ENCODE results near the gene LRMDA. TPM values are rescaled to one million over a fixed set of nuclear protein-coding genes. Genes with fewer than 3 reads are reported as not detected.

The LRMDA gene
- total RNA-seq, 1 experiment from 2014 or later = 0.24 TPM

- Histone ChIP-seq H3K9me3 (replicated peaks) (no peaks in the 10 kb centered on the region), H3K36me3 (no peaks in the 10 kb centered on the region), H3K4me1 (no peaks in the 10 kb centered on the region)
Observed at GRCh38 chr10:75688506-75689300, 257.3 kb downstream of the LRMDA start.

GRCh38 chr10:75693489-75693888 lies 262.1 kb downstream of the LRMDA start:
- H3K4me3 ChIP-seq = no peak overlapping the region
- H3K9me3 ChIP-seq (replicated peaks) = no peaks in the 10 kb centered on the region
- no peak for DNase-seq
- no peaks in the 10 kb centered on the region for H3K36me3 ChIP-seq
- no peaks in the 10 kb centered on the region for H3K4me1 ChIP-seq
- H3K27me3 ChIP-seq = no peaks in the 10 kb centered on the region
- H3K27ac ChIP-seq = no peak overlapping the region

More at GRCh38 chr10:75688506-75689300, 257.3 kb downstream of the LRMDA start:
- no peak overlapping the region for H3K27ac ChIP-seq
- no peak for DNase-seq
- no peaks in the 10 kb centered on the region for H3K27me3 ChIP-seq
- no peak overlapping the region for H3K4me3 ChIP-seq

GRCh38 chr10:75694269-75694668 lies 262.8 kb downstream of the LRMDA start:
- H3K27me3 ChIP-seq = no peaks in the 10 kb centered on the region
- H3K4me3 ChIP-seq = no peak overlapping the region
- no peaks in the 10 kb centered on the region for H3K36me3 ChIP-seq
- no peaks in the 10 kb centered on the region for H3K4me1 ChIP-seq
- DNase-seq = no peak
- no peak overlapping the region for H3K27ac ChIP-seq
- no peaks in the 10 kb centered on the region for H3K9me3 ChIP-seq (replicated peaks)

DNA sequence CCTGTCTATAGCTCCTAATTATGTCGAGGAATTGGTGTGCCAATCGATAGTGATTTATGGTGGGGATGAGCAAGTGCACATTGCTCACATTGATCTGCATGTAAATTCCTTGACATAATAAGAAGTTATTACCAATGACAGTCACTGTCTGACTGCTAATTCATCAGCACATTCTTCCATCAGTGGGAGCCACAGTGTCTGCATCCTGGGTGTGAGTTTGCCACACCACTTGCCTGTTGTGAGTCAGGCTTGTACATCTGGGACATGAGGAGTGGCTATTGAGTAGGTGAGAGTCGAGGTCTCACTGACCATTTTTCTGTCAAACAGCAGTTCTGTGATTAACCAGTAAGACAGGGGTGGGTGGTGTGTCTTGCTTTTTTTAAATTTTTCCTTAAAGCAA lies 263.4 kb downstream of the LRMDA start:
- no peaks in the 10 kb centered on the region for H3K36me3 ChIP-seq
- H3K9me3 ChIP-seq (replicated peaks) = no peaks in the 10 kb centered on the region
- no peak overlapping the region for H3K27ac ChIP-seq
- no peak for DNase-seq
- H3K4me1 ChIP-seq = no peaks in the 10 kb centered on the region
- H3K27me3 ChIP-seq = no peaks in the 10 kb centered on the region
- no peak overlapping the region for H3K4me3 ChIP-seq

GRCh38 chr10:75695994-75696393 lies 264.6 kb downstream of the LRMDA start:
- H3K9me3 ChIP-seq (replicated peaks) = no peaks in the 10 kb centered on the region
- DNase-seq = no peak

GRCh38 chr10:75696536-75696935 lies 265.1 kb downstream of the LRMDA start:
- Histone ChIP-seq H3K36me3 (no peaks in the 10 kb centered on the region), H3K27ac (no peak overlapping the region), H3K27me3 (no peaks in the 10 kb centered on the region), H3K9me3 (replicated peaks) (no peaks in the 10 kb centered on the region), H3K4me1 (no peaks in the 10 kb centered on the region), H3K4me3 (no peak overlapping the region)
- DNase-seq = no peak

More at GRCh38 chr10:75695994-75696393, 264.6 kb downstream of the LRMDA start:
- Histone ChIP-seq H3K4me3 (no peak overlapping the region), H3K27ac (no peak overlapping the region), H3K4me1 (no peaks in the 10 kb centered on the region), H3K27me3 (no peaks in the 10 kb centered on the region), H3K36me3 (no peaks in the 10 kb centered on the region)

- Histone ChIP-seq H3K27ac (no peak overlapping the region), H3K27me3 (no peaks in the 10 kb centered on the region), H3K4me1 (no peaks in the 10 kb centered on the region), H3K4me3 (no peak overlapping the region), H3K9me3 (replicated peaks) (no peaks in the 10 kb centered on the region), H3K36me3 (no peaks in the 10 kb centered on the region)
- no peak for DNase-seq
Observed at GRCh38 chr10:75703191-75703854, 271.9 kb downstream of the LRMDA start.

DNA sequence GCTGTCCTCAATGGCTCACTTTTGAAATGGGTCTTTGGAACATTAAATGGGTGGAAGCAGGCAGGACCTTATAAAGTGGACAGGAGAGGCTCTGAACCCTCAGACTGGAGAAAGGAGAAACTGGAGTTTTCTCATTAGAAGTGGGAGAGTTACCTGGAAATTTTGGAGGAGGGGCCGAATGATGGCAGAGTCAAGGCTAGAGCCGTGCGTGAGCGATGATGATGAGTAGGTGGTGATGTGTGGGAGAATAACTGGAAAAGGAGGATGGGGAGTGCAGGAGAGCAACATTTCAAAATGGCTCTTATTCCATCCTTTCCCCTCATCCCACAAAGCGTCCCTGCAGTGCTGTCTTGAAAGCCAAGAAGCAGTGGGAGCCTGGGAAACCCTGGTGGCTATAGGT lies 274.0 kb downstream of the LRMDA start:
- no peaks in the 10 kb centered on the region for H3K4me1 ChIP-seq
- H3K27ac ChIP-seq = no peak overlapping the region
- no peak for DNase-seq
- H3K4me3 ChIP-seq = no peak overlapping the region
- H3K9me3 ChIP-seq (replicated peaks) = no peaks in the 10 kb centered on the region
- H3K27me3 ChIP-seq = no peaks in the 10 kb centered on the region
- H3K36me3 ChIP-seq = no peaks in the 10 kb centered on the region

- Histone ChIP-seq H3K27me3 (no peaks in the 10 kb centered on the region), H3K36me3 (no peaks in the 10 kb centered on the region), H3K27ac (no peak overlapping the region), H3K4me1 (no peaks in the 10 kb centered on the region), H3K4me3 (no peak overlapping the region), H3K9me3 (replicated peaks) (no peaks in the 10 kb centered on the region)
- DNase-seq = no peak
Observed at GRCh38 chr10:75707080-75707840, 275.8 kb downstream of the LRMDA start.

DNA sequence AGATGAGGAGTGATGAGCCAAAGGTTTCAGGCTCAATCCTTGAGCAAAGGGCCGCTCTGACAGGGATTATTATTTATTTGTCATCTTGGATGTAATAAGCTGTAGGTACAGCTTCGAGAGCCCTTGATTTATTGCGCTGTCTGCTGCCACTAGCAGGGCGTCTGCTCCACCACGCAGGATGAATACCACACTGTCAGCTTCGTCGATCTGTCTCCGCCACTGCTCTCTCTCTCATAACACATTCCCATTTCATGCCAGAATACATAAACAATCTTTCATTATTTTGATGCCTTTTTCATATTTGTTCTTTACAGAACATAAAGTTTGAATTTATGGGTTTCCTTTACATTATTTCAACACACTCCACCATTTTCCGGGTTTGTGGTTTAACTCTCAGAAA lies 276.6 kb downstream of the LRMDA start:
- no peaks in the 10 kb centered on the region for H3K4me1 ChIP-seq
- H3K9me3 ChIP-seq (replicated peaks) = no peaks in the 10 kb centered on the region
- no peak overlapping the region for H3K27ac ChIP-seq
- H3K4me3 ChIP-seq = no peak overlapping the region
- DNase-seq = no peak
- no peaks in the 10 kb centered on the region for H3K27me3 ChIP-seq
- H3K36me3 ChIP-seq = no peaks in the 10 kb centered on the region

DNA sequence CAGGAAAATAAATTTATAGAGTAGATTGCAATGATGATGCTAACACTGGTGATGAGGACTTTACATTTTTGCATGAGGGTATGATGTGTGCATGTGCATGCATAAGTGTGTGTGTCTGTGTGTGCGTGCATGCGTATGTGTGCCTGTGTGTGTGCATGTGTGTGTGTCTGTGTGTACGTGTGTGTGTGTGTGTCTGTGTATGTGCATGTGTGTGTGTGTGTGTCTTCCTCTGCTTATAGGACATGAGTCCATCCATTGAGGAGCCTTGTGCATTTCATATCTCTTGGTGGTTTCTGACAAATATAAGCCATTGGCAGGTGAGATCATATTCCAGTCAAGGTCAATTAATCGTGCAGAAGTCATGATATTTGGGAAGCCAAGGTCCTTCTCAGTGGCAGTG lies 277.8 kb downstream of the LRMDA start:
- Histone ChIP-seq H3K4me3 (no peak overlapping the region), H3K4me1 (no peaks in the 10 kb centered on the region), H3K27ac (no peak overlapping the region), H3K36me3 (no peaks in the 10 kb centered on the region), H3K27me3 (no peaks in the 10 kb centered on the region), H3K9me3 (replicated peaks) (no peaks in the 10 kb centered on the region)
- no peak for DNase-seq

- Histone ChIP-seq H3K27me3 (no peaks in the 10 kb centered on the region), H3K4me3 (no peak overlapping the region), H3K4me1 (no peaks in the 10 kb centered on the region), H3K9me3 (replicated peaks) (no peaks in the 10 kb centered on the region), H3K36me3 (no peaks in the 10 kb centered on the region), H3K27ac (no peak overlapping the region)
- DNase-seq = no peak
Observed at GRCh38 chr10:75709811-75710210, 278.4 kb downstream of the LRMDA start.

GRCh38 chr10:75712242-75712880 lies 280.9 kb downstream of the LRMDA start:
- no peak for DNase-seq
- H3K9me3 ChIP-seq (replicated peaks) = no peaks in the 10 kb centered on the region
- no peaks in the 10 kb centered on the region for H3K36me3 ChIP-seq
- no peak overlapping the region for H3K4me3 ChIP-seq
- H3K27ac ChIP-seq = no peak overlapping the region
- H3K4me1 ChIP-seq = no peaks in the 10 kb centered on the region
- no peaks in the 10 kb centered on the region for H3K27me3 ChIP-seq

DNA sequence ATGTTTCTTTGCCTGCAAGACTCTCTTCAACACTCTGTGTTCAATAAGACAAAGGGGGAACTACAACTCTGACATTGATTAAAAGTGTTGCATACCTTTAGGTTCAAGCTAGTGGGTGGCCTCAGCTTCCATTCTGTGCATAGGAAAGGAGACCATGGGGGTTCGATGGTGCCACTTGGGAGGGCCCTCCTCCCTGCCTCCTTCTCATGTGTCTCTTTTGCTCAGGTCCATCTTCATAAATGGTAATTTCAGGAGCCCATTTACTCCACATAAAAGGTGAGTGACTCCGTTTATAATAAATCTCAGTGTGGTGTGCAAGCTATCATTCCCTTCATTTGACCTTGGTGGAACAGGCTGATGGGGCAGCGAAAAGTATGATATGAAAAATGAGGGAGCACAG lies 285.1 kb downstream of the LRMDA start:
- no peaks in the 10 kb centered on the region for H3K36me3 ChIP-seq
- H3K4me3 ChIP-seq = no peak overlapping the region
- no peaks in the 10 kb centered on the region; the same call in 1 of the 2 replicates for H3K27me3 ChIP-seq
- no peak overlapping the region for H3K27ac ChIP-seq
- no peaks in the 10 kb centered on the region for H3K4me1 ChIP-seq
- no peaks in the 10 kb centered on the region for H3K9me3 ChIP-seq (replicated peaks)
- no peak for DNase-seq

Data from SJCRH30 (cell line).